Measurements from ENCODE around the gene GJB3.
"Not testable (repeated sequence)": the region's sequence is repeated elsewhere in the genome, so short reads cannot be mapped to it uniquely, and the experiment has no call there.

GJB3 gene

GRCh38 chr1:34757386-34757785 lies 23.6 kb upstream of the GJB3 start:
- intact Hi-C loops (cut with DNase I), result no loop called here
- DNase-seq, result no peak

- intact Hi-C loops (cut with DNase I), result no loop called here
- DNase-seq, result no peak
Observed at GRCh38 chr1:34758751-34759150, 22.3 kb upstream of the GJB3 start.

GRCh38 chr1:34759503-34760357 lies 21.3 kb upstream of the GJB3 start, which contains the start of gene GJB4:
TSS of gene GJB4 (plus strand) at chr1:34759740. CDS start at chr1:34761255, 1,515 bp downstream.
- intact Hi-C loops (cut with DNase I), result no loop called here
- no peak for DNase-seq

- no peak for DNase-seq
- intact Hi-C loops (cut with DNase I), result no loop called here
Observed at GRCh38 chr1:34761176-34761761, 19.7 kb upstream of the GJB3 start.

GRCh38 chr1:34761776-34762307 lies 19.2 kb upstream of the GJB3 start:
- no peak for DNase-seq
- intact Hi-C loops (cut with DNase I), result no loop called here

GRCh38 chr1:34762474-34763141 lies 18.4 kb upstream of the GJB3 start:
- no peak for DNase-seq
- intact Hi-C loops (cut with DNase I), result no loop called here

GRCh38 chr1:34763142-34763781 lies 17.8 kb upstream of the GJB3 start:
- intact Hi-C loops (cut with DNase I), result no loop called here
- no peak for DNase-seq

GRCh38 chr1:34768856-34769255 lies 12.2 kb upstream of the GJB3 start:
- no peak for DNase-seq
- intact Hi-C loops (cut with DNase I), result no loop called here

- intact Hi-C loops (cut with DNase I), result no loop called here
- peak in 34 of 42 donors; percentile 12 to 92 (median 62) for DNase-seq
Observed at GRCh38 chr1:34770891-34771504, 10.0 kb upstream of the GJB3 start.

GRCh38 chr1:34771573-34772371 lies 9.2 kb upstream of the GJB3 start:
- DNase-seq, result peak in 5 of 42 donors; percentile 15 to 60 (median 32)
- intact Hi-C loops (cut with DNase I), result no loop called here

GRCh38 chr1:34773114-34773513 lies 7.9 kb upstream of the GJB3 start:
- DNase-seq; intact Hi-C loops (cut with DNase I): not testable (repeated sequence)

- no peak for DNase-seq
- intact Hi-C loops (cut with DNase I), result no loop called here
Observed at GRCh38 chr1:34774957-34775356, 6.1 kb upstream of the GJB3 start.

GRCh38 chr1:34776911-34777310 lies 4.1 kb upstream of the GJB3 start:
- no peak for DNase-seq
- intact Hi-C loops (cut with DNase I), result no loop called here

GRCh38 chr1:34777519-34778321 lies 3.3 kb upstream of the GJB3 start:
- DNase-seq, result no peak
- intact Hi-C loops (cut with DNase I), result no loop called here

- intact Hi-C loops (cut with DNase I), result no loop called here
- no peak for DNase-seq
Observed at GRCh38 chr1:34778381-34778780, 2.6 kb upstream of the GJB3 start.

GRCh38 chr1:34779005-34779404 lies 2.0 kb upstream of the GJB3 start:
- no peak for DNase-seq
- intact Hi-C loops (cut with DNase I), result no loop called here

GRCh38 chr1:34779526-34779925 lies 1.5 kb upstream of the GJB3 start:
- intact Hi-C loops (cut with DNase I), result no loop called here
- peak in 1 of 42 donors; percentile 15 for DNase-seq

Measured in head of caudate nucleus (tissue), 42 donors.